Sigmoid colon (tissue), 4 donors: ENCODE measurements around the gene PSMG4.

Experiments
- CTCF ChIP-seq, 4 experiments: fragments of 450-650 bp in 3 of 4; fragments of 200-600 bp in 1 of 4; IDR thresholded peaks; one replicate each; pipeline ENCODE4 v1.5.1; 2016 to 2019; ENCODE audit warnings: antibody characterized with exemption in 4 of 4, mild to moderate bottlenecking in 3 of 4, moderate library complexity in 2 of 4
- EP300 ChIP-seq, 4 donors: sonication (generic); formaldehyde crosslinking; IDR thresholded peaks; one replicate each; pipeline ENCODE4 v1.6.1; 2017; ENCODE audit warnings: antibody characterized with exemption in 4 of 4
- POLR2A ChIP-seq, 2 donors: fragments of 450-650 bp; IDR thresholded peaks; one replicate each; pipeline ENCODE4 v1.6.1; 2016; ENCODE audit warnings: antibody characterized with exemption in 2 of 2, mild to moderate bottlenecking in 2 of 2, moderate library complexity in 2 of 2
- POLR2AphosphoS5 ChIP-seq, 4 donors: sonication (generic); formaldehyde crosslinking; IDR thresholded peaks; one replicate each; pipeline ENCODE4 v1.6.1; 2017; ENCODE audit warnings: antibody characterized with exemption in 4 of 4

GRCh38 chr6:3249821-3250220, 8.9 kb upstream of the PSMG4 start:
- TF ChIP-seq POLR2A (IDR thresholded peaks at IDR 0.05) (no peak), CTCF (IDR thresholded peaks at IDR 0.05) (no peak), POLR2AphosphoS5 (IDR thresholded peaks at IDR 0.05) (no peak), EP300 (IDR thresholded peaks at IDR 0.05) (no peak)
